ENCODE data around the gene PTN.

PTN gene

GRCh38 chr7:137351941-137352340 lies 8.4 kb upstream of the PTN start:
- TF ChIP-seq CTCF (IDR thresholded peaks at IDR 0.05; ENCODE audit: low read depth, low read length, missing control alignments), result no peak
- in situ Hi-C loops (cut with HindIII; ENCODE audit: low sequenced_read_pairs), result no loop called here

DNA sequence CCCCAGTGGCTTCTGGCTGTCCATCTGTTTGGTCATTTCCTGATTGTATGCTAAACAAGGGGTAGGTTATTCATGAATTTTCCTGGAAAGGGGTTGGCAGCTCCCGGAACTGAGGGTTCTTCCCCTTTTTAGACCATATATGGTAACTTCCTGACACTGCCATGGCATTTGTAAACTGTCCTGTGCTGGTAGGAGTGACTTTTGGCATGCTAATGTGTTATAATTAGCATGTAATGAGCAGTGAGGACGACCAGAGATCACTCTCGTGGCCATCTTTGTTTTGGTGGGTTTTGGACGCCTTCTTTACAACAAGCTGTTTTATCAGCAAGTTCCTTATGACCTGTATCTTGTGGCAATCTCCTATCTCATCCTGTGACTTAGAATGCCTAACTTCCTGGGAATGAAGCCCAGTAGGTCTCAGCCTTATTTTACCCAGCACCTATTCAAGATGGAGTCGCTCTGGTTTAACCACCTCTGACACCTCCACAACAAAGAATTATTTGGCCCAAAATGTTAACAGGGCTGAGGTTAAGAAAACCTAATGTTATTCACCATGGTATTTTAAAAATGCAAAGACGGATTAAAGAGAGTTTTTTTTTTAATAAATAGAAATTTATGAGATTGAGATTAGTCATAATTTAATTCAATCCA lies 2.4 kb upstream of the PTN start:
- TF ChIP-seq CTCF (IDR thresholded peaks at IDR 0.05; ENCODE audit: low read depth, low read length, missing control alignments), result no peak
- H3K4me3 ChIP-seq (ENCODE audit: low read depth, low read length), result no peak overlapping the region
- no peak for DNase-seq (ENCODE audit: low read depth)
- in situ Hi-C loops (cut with HindIII; ENCODE audit: low sequenced_read_pairs), result no loop called here

More at GRCh38 chr7:137351941-137352340, 8.4 kb upstream of the PTN start:
- DNase-seq (ENCODE audit: low read depth), result no peak
- H3K4me3 ChIP-seq (ENCODE audit: low read depth, low read length), result no peak overlapping the region

GRCh38 chr7:137342828-137343261 lies 688 bp downstream of the PTN start:
- peak overlapping the region; percentile 74 for H3K4me3 ChIP-seq (ENCODE audit: low read depth, low read length)
- no peak for TF ChIP-seq CTCF (IDR thresholded peaks at IDR 0.05; ENCODE audit: low read depth, low read length, missing control alignments)
- in situ Hi-C loops (cut with HindIII; ENCODE audit: low sequenced_read_pairs), result no loop called here
- DNase-seq (ENCODE audit: low read depth), result no peak

DNA sequence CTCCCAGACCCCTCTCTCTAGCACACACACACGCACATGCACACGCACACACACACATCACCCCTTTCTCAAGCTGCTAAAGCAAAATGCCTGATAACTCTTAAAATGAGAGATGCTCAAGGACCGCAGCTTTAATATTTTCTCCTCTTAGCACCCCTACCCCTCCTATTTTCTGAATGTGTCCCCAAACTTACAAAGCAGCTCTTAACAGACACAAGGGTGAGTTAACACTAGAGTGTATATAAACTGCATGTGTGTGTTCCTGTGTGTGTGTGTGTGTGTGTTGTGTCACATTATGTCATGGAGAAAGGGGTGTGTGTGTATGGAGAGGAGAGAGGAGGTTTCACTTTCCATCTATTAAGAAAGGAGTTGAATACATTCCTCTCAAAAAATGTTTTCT lies 1.3 kb downstream of the PTN start:
- H3K4me3 ChIP-seq (ENCODE audit: low read depth, low read length), result peak overlapping the region; percentile 74
- DNase-seq (ENCODE audit: low read depth), result no peak
- in situ Hi-C loops (cut with HindIII; ENCODE audit: low sequenced_read_pairs), result no loop called here

DNA sequence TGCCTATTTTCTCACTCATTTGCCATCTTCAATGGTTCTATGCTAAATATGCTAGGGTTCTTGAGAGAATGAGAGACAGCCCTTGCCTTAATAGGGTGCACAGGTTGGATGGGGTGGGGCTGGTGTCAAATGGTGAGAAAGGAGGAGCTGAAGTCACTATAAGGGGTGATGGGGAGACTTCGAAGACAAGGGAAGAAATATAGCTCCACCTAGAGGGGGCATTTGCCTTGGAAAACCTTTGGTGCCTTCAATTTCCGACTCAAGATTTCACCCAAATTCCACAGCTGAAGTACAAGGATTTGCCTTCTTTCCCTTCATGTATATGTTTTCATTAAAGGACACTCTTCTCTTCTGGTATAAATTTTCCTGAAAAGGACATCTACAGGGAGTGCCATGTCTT lies 5.6 kb downstream of the PTN start:
- no peak for DNase-seq (ENCODE audit: low read depth)
- in situ Hi-C loops (cut with HindIII; ENCODE audit: low sequenced_read_pairs), result no loop called here
- no peak for TF ChIP-seq CTCF (IDR thresholded peaks at IDR 0.05; ENCODE audit: low read depth, low read length, missing control alignments)
- no peak overlapping the region for H3K4me3 ChIP-seq (ENCODE audit: low read depth, low read length)

More for the DNA sequence above, 1.3 kb downstream of the PTN start:
- no peak for TF ChIP-seq CTCF (IDR thresholded peaks at IDR 0.05; ENCODE audit: low read depth, low read length, missing control alignments)

DNA sequence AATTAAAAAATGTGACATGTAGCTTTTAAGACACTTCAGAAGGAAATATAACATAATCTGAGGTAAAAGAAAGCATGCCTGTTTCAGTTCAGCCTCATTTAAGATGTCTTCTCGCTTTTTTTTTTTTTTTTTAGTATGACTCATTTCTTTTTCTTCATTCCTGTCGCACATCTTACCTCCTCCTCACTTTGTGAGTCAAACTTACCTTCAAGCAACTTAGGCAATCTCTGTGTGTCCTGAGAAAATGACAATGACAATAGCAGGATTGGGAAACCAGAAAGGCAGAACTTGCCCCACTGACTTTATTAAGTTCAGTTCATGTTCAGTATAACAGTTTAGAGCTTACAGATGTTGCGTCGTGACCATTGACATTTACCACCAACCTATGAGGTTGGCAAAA lies 7.7 kb downstream of the PTN start:
- in situ Hi-C loops (cut with HindIII; ENCODE audit: low sequenced_read_pairs), result no loop called here

More for the DNA sequence above, 7.7 kb downstream of the PTN start:
- H3K4me3 ChIP-seq (ENCODE audit: low read depth, low read length), result no peak overlapping the region
- no peak for DNase-seq (ENCODE audit: low read depth)
- TF ChIP-seq CTCF (IDR thresholded peaks at IDR 0.05; ENCODE audit: low read depth, low read length, missing control alignments), result no peak
